ENCODE measurements around the gene RAB42. TPM values are rescaled to one million over a fixed set of nuclear protein-coding genes. Genes with fewer than 3 reads are reported as not detected.

Gene RAB42, protein sequence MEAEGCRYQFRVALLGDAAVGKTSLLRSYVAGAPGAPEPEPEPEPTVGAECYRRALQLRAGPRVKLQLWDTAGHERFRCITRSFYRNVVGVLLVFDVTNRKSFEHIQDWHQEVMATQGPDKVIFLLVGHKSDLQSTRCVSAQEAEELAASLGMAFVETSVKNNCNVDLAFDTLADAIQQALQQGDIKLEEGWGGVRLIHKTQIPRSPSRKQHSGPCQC
- total RNA-seq (under 1 TPM; 0.35 to 0.47 TPM), polyA plus RNA-seq (not detected)

DNA sequence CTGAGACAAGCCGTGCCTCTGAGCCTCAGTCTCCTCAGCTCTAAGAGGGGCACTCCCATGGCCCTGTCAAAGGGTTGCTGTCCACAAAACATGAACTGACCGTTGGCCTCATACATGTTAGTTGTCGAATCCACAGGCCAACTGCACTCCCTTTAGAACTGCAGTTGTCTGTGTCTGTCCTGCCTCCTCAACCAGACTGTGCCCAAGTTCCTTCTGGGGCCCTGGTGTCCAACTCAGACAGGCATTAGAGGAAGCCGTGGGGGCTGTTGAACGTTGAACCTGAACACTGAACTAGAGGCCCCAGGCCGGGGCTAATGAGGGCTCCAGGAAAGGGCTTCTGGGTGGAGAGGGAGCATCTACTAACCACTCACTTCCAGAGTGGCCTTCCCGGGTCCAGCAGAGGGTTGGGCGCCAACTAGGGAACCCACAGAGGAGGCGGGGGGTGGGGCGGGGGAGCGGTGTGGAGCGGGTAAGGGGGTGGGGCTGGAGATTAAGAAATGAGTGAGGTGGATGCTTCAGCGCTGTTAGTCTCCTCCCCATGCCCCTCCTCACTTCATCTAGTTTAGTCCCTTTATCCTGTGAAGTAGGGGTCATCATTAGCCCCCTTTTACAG, at the start of gene RAB42:
TSS of gene RAB42 (plus strand) at position 558 of the 613 bp plus-strand sequence. CDS start 247 bp downstream, outside the sequence.
- Histone ChIP-seq H3K4me1 (ENCODE audit: insufficient read depth, low read length) (no peaks in the 10 kb centered on the region), H3K9me3 (ENCODE audit: low read length) (no peaks in the 10 kb centered on the region), H3K27me3 (ENCODE audit: insufficient read depth, low read length, poor library complexity, severe bottlenecking) (peaks cover 4% of the 10 kb centered on the region), H3K36me3 (ENCODE audit: insufficient read depth, low read length) (no peaks in the 10 kb centered on the region), H3K27ac (ENCODE audit: low read depth, low read length) (no peak within 1 kb of the TSS), H3K4me3 (ENCODE audit: low read length) (no peak within 1 kb of the TSS)
- H3K27me3 Mint-ChIP-seq, result peaks cover 5 to 8% of the 10 kb centered on the region in 2 donors
- H3K36me3 Mint-ChIP-seq, result peaks cover 0 to 3% (median 0%) of the 10 kb centered on the region in 3 donors
- ChIA-PET POLR2A (interaction anchor here (1.3 kb wide), 1 partner anchor 10 kb away, joined by 4 read pairs; no protein-coding TSS in a partner anchor), CTCF (no interaction called here)
- no peaks in the 10 kb centered on the region for H3K9me3 Mint-ChIP-seq
- H3K27ac Mint-ChIP-seq, result peak within 1 kb of the TSS in 3 of 8 donors; percentile 23 to 34 (median 29)
- peak within 1 kb of the TSS; percentile 61 to 91 (median 79) for H3K4me3 Mint-ChIP-seq
- H3K4me1 Mint-ChIP-seq, result peaks cover 0 to 11% (median 5%) of the 10 kb centered on the region in 3 donors
- no peak for DNase-seq

- POLR2A ChIA-PET, result no interaction called here
- H3K27me3 Mint-ChIP-seq, result no peaks in the 10 kb centered on the region
- H3K36me3 Mint-ChIP-seq, result no peaks in the 10 kb centered on the region
- no peak overlapping the region for H3K4me3 Mint-ChIP-seq
- no peaks in the 10 kb centered on the region for H3K9me3 Mint-ChIP-seq
- Histone ChIP-seq H3K36me3 (ENCODE audit: insufficient read depth, low read length) (no peaks in the 10 kb centered on the region), H3K9me3 (ENCODE audit: low read length) (no peaks in the 10 kb centered on the region), H3K27ac (ENCODE audit: low read depth, low read length) (no peak overlapping the region), H3K4me1 (ENCODE audit: insufficient read depth, low read length) (no peaks in the 10 kb centered on the region), H3K27me3 (ENCODE audit: insufficient read depth, low read length, poor library complexity, severe bottlenecking) (no peaks in the 10 kb centered on the region), H3K4me3 (ENCODE audit: low read length) (no peak overlapping the region)
- CTCF ChIA-PET, result no interaction called here
- H3K27ac Mint-ChIP-seq, result no peak overlapping the region
- no peak for DNase-seq
- H3K4me1 Mint-ChIP-seq, result no peaks in the 10 kb centered on the region
Observed at GRCh38 chr1:28545246-28545628, 46.8 kb upstream of the RAB42 start.

- Mint-ChIP-seq H3K4me1 (peaks cover 4 to 17% (median 12%) of the 10 kb centered on the region in 3 donors), H3K27ac (peak overlapping the region in 1 of 8 donors; percentile 11), H3K4me3 (no peak overlapping the region), H3K27me3 (no peaks in the 10 kb centered on the region), H3K9me3 (no peaks in the 10 kb centered on the region), H3K36me3 (peaks cover 0 to 7% (median 0%) of the 10 kb centered on the region in 3 donors)
- ChIA-PET POLR2A (no interaction called here), CTCF (no interaction called here)
- Histone ChIP-seq H3K36me3 (ENCODE audit: insufficient read depth, low read length) (no peaks in the 10 kb centered on the region), H3K4me1 (ENCODE audit: insufficient read depth, low read length) (peaks cover 9% of the 10 kb centered on the region), H3K27ac (ENCODE audit: low read depth, low read length) (no peak overlapping the region), H3K27me3 (ENCODE audit: insufficient read depth, low read length, poor library complexity, severe bottlenecking) (no peaks in the 10 kb centered on the region), H3K9me3 (ENCODE audit: low read length) (no peaks in the 10 kb centered on the region), H3K4me3 (ENCODE audit: low read length) (no peak overlapping the region)
- DNase-seq, result no peak
Observed at GRCh38 chr1:28548318-28548717, 43.7 kb upstream of the RAB42 start.

DNA sequence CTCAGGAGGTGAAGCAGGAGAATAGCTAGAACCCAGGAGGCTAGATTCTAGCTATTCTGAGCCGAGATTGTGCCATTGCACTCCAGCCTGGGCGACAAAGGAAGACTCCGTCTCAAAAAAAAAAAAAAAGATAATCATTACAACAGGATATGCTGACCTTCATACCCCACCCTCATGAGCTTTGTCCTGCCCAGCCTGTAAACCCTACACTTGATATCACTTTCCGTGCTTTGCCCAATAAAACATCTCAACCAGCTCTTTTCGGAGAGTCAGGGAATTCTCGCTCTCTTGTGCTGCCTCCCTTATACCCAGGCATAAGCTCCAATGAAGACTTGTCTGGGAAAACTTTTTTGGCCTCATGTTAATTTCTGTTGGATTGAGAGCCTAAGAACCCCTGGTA, 40.7 kb upstream of the RAB42 start:
- H3K9me3 ChIP-seq (ENCODE audit: low read length), result no peaks in the 10 kb centered on the region
- H3K4me3 Mint-ChIP-seq, result peak overlapping the region in 1 of 7 donors; percentile 3
- no peak overlapping the region for H3K27ac ChIP-seq (ENCODE audit: low read depth, low read length)
- H3K4me1 Mint-ChIP-seq, result peaks cover 20 to 37% (median 21%) of the 10 kb centered on the region in 3 donors
- H3K36me3 ChIP-seq (ENCODE audit: insufficient read depth, low read length), result peaks cover 4% of the 10 kb centered on the region
- no peaks in the 10 kb centered on the region for H3K27me3 ChIP-seq (ENCODE audit: insufficient read depth, low read length, poor library complexity, severe bottlenecking)
- peaks cover 0 to 24% (median 0%) of the 10 kb centered on the region in 3 donors for H3K36me3 Mint-ChIP-seq
- no peaks in the 10 kb centered on the region for H3K9me3 Mint-ChIP-seq
- peak overlapping the region in 7 of 8 donors; percentile 63 to 99 (median 94) for H3K27ac Mint-ChIP-seq
- H3K4me1 ChIP-seq (ENCODE audit: insufficient read depth, low read length), result peaks cover 19% of the 10 kb centered on the region
- POLR2A ChIA-PET, result interaction anchor here (0.5 to 4.6 kb wide), 4 partner anchors 29 to 185 kb away, joined by 3 to 59 read pairs (median 4); partner anchors contain the start of genes RNU11 and YTHDF2
- CTCF ChIA-PET, result interaction anchor here (1.1 to 1.5 kb wide), 2 partner anchors 33 to 185 kb away, joined by 4 read pairs; partner anchors contain the start of gene YTHDF2
- no peak overlapping the region for H3K4me3 ChIP-seq (ENCODE audit: low read length)
- no peak for DNase-seq
- H3K27me3 Mint-ChIP-seq, result no peaks in the 10 kb centered on the region

DNA sequence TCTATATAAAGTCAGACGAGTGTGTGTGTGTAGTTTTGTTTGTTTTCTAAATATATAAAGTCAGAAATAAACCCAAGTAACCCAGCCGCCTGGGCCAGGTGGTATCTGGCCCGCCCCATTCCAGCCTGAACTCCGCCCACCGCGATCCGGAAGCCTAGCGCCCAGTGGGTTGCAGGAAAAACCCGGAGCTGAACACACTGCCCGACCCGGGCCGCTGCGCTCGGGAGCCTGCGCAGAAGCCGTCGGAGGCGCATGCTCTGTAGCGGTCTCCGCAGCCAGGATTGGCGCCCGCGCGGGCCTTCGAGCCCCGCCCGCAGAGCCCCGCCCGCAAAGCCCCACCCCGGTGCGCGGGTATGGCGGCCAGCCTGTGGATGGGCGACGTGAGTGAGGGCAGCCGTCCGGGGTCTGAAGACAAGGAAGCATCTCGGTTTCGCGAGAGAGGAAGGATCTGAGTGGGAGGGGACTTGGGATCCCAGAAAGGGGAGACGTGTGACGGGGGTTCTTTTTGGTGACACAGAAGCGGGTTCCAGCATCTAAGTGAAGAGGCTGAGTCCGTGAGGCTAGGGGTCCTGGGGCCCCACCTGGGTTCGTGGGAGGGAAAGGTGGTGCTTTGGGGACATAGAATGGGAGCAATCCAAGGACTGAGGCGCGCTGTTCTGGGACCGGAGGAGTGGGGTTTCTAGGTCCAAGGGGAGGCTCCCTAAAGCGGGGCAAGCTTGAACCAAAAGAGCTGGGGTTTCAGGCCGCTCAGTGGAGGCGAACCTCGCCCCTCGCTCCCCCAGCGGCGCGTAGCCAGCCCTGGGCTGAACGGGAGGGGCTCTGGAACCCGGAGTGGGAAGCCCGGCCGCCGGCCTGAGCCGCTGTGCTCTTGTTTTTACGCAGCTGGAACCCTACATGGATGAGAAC, 39.1 kb upstream of the RAB42 start, which contains the start of gene TRNAU1AP:
TSS of gene TRNAU1AP (plus strand) at position 328 of the 906 bp plus-strand sequence. CDS start at position 354, 26 bp downstream.
- Mint-ChIP-seq H3K36me3 (peaks cover 0 to 34% (median 0%) of the 10 kb centered on the region in 3 donors), H3K4me1 (peaks cover 20 to 37% (median 21%) of the 10 kb centered on the region in 3 donors), H3K9me3 (no peaks in the 10 kb centered on the region), H3K4me3 (peak within 1 kb of the TSS; percentile 97 to 100 (median 99)), H3K27me3 (no peaks in the 10 kb centered on the region), H3K27ac (peak within 1 kb of the TSS; percentile 94 to 99 (median 98))
- CTCF ChIA-PET, result interaction anchor here (1.0 to 2.5 kb wide), 6 partner anchors 13 to 305 kb away, joined by 3 to 7 read pairs (median 4); partner anchors contain the start of gene YTHDF2
- no peaks in the 10 kb centered on the region for H3K9me3 ChIP-seq (ENCODE audit: low read length)
- POLR2A ChIA-PET, result interaction anchor here (0.5 to 4.6 kb wide), 11 partner anchors 28 to 307 kb away, joined by 3 to 59 read pairs (median 6); partner anchors contain the start of genes GMEB1, RCC1, RNU11 and TAF12
- no peaks in the 10 kb centered on the region for H3K27me3 ChIP-seq (ENCODE audit: insufficient read depth, low read length, poor library complexity, severe bottlenecking)
- H3K36me3 ChIP-seq (ENCODE audit: insufficient read depth, low read length), result peaks cover 4% of the 10 kb centered on the region
- peaks cover 19% of the 10 kb centered on the region for H3K4me1 ChIP-seq (ENCODE audit: insufficient read depth, low read length)
- H3K4me3 ChIP-seq (ENCODE audit: low read length), result peak within 1 kb of the TSS; percentile 98
- peak; percentile 95 to 97 (median 97) for DNase-seq
- peak within 1 kb of the TSS; percentile 91 for H3K27ac ChIP-seq (ENCODE audit: low read depth, low read length)

DNA sequence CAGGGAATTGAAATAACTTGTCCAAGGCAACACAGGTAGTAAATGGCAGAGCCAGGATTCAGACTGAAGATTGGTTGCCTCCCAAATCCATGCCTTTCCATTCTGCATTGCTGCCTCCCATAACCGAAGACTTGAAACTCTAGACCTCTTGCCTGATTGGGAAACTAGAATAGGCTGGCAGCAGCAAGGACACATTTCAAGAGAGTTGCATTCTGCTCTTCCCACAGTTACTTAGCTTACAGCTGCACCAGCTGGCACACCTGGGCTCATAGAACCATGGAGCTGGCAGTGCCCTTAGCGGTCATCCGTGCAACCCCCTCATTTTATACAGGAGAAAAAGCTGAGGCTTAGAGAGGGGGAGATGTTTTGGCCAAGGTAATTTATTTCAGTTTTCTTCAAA, 31.2 kb upstream of the RAB42 start:
- H3K27me3 Mint-ChIP-seq, result no peaks in the 10 kb centered on the region
- no peak for DNase-seq
- ChIA-PET CTCF (no interaction called here), POLR2A (no interaction called here)
- peak overlapping the region in 1 of 8 donors; percentile 33 for H3K27ac Mint-ChIP-seq
- H3K36me3 ChIP-seq (ENCODE audit: insufficient read depth, low read length), result peaks cover 35% of the 10 kb centered on the region
- H3K4me3 Mint-ChIP-seq, result no peak overlapping the region
- no peaks in the 10 kb centered on the region for H3K4me1 ChIP-seq (ENCODE audit: insufficient read depth, low read length)
- no peaks in the 10 kb centered on the region for H3K9me3 Mint-ChIP-seq
- H3K36me3 Mint-ChIP-seq, result peaks cover 0 to 75% (median 3%) of the 10 kb centered on the region in 3 donors
- no peak overlapping the region for H3K4me3 ChIP-seq (ENCODE audit: low read length)
- H3K27me3 ChIP-seq (ENCODE audit: insufficient read depth, low read length, poor library complexity, severe bottlenecking), result no peaks in the 10 kb centered on the region
- H3K9me3 ChIP-seq (ENCODE audit: low read length), result no peaks in the 10 kb centered on the region
- H3K27ac ChIP-seq (ENCODE audit: low read depth, low read length), result no peak overlapping the region
- H3K4me1 Mint-ChIP-seq, result no peaks in the 10 kb centered on the region

GRCh38 chr1:28564310-28564709, 27.8 kb upstream of the RAB42 start:
- POLR2A ChIA-PET, result interaction anchor here (0.5 to 1.6 kb wide), 2 partner anchors 9 to 14 kb away, joined by 3 to 4 read pairs; no protein-coding TSS in a partner anchor
- Mint-ChIP-seq H3K4me1 (no peaks in the 10 kb centered on the region), H3K36me3 (peaks cover 0 to 79% (median 7%) of the 10 kb centered on the region in 3 donors), H3K9me3 (no peaks in the 10 kb centered on the region), H3K27ac (peak overlapping the region in 1 of 8 donors; percentile 17), H3K4me3 (no peak overlapping the region), H3K27me3 (no peaks in the 10 kb centered on the region)
- H3K9me3 ChIP-seq (ENCODE audit: low read length), result no peaks in the 10 kb centered on the region
- no peak overlapping the region for H3K4me3 ChIP-seq (ENCODE audit: low read length)
- H3K36me3 ChIP-seq (ENCODE audit: insufficient read depth, low read length), result peaks cover 55% of the 10 kb centered on the region
- no peaks in the 10 kb centered on the region for H3K4me1 ChIP-seq (ENCODE audit: insufficient read depth, low read length)
- CTCF ChIA-PET, result interaction anchor here (0.6 to 0.8 kb wide), 3 partner anchors 11 to 76 kb away, joined by 3 read pairs; no protein-coding TSS in a partner anchor
- no peak overlapping the region for H3K27ac ChIP-seq (ENCODE audit: low read depth, low read length)
- DNase-seq, result no peak
- H3K27me3 ChIP-seq (ENCODE audit: insufficient read depth, low read length, poor library complexity, severe bottlenecking), result no peaks in the 10 kb centered on the region
